ENCODE data around the gene NAT10. TPM values are rescaled to one million over a fixed set of nuclear protein-coding genes. Genes with fewer than 3 reads are reported as not detected.

NAT10 gene
- total RNA-seq, 1 donor from 2014 or later, result 64.5 TPM

DNA sequence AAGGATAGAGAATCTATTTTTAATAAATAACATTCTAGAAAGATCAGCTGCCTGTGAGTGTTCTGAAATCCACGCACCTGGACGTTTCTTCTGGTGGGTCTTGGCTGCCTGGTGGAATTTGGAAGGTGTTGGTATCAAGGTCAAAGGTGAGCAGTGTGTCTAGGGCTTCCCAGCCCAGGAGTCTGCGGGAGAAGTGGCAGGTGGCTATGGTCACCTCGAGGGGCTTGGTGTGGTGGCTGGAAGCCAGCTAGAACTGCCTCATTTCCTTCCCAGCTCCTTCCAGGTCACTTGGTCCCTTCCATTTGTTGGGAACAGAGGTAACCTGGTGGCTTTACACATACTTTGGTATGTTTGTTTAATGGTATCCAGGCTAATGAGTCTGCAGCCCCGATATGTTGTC lies 41.4 kb downstream of the NAT10 start:
- no peak overlapping the region for H3K4me3 Mint-ChIP-seq (ENCODE audit: low read depth)
- TF ChIP-seq, protein P1, sequence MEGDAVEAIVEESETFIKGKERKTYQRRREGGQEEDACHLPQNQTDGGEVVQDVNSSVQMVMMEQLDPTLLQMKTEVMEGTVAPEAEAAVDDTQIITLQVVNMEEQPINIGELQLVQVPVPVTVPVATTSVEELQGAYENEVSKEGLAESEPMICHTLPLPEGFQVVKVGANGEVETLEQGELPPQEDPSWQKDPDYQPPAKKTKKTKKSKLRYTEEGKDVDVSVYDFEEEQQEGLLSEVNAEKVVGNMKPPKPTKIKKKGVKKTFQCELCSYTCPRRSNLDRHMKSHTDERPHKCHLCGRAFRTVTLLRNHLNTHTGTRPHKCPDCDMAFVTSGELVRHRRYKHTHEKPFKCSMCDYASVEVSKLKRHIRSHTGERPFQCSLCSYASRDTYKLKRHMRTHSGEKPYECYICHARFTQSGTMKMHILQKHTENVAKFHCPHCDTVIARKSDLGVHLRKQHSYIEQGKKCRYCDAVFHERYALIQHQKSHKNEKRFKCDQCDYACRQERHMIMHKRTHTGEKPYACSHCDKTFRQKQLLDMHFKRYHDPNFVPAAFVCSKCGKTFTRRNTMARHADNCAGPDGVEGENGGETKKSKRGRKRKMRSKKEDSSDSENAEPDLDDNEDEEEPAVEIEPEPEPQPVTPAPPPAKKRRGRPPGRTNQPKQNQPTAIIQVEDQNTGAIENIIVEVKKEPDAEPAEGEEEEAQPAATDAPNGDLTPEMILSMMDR (IDR thresholded peaks at IDR 0.05; ENCODE audit: unreplicated experiment), result no peak
- DNase-seq (ENCODE audit: low spot score, unreplicated experiment), result no peak
- H3K9me3 Mint-ChIP-seq (ENCODE audit: low read depth), result no peaks in the 10 kb centered on the region
- H3K4me1 Mint-ChIP-seq (ENCODE audit: low read depth), result peaks cover 4% of the 10 kb centered on the region
- H3K27me3 Mint-ChIP-seq, result no peaks in the 10 kb centered on the region
- peaks cover 26% of the 10 kb centered on the region for H3K36me3 Mint-ChIP-seq (ENCODE audit: insufficient read depth)
- H3K27ac Mint-ChIP-seq, result no peak overlapping the region

DNA sequence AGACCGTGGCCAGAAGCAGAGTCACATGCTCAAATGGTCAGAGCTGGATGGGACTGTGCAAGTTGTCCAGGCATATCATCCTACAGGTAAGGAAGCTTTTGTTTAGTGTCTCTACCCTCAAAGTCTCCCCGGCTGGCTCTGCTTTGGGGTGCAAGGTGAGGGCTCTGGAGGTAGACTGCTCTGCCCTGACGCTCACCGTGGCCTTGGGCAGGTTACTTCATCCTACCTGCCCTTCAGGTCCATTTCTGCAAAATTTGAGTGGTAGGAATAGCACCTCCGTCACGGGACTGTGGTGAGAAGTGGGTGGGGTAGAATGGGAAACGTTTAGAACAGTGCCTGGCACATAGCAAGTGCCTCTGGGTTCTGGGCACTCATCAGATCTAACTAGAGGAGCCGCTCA lies 42.2 kb downstream of the NAT10 start:
- TF ChIP-seq, protein P1 (IDR thresholded peaks at IDR 0.05; ENCODE audit: unreplicated experiment), result no peak
- DNase-seq (ENCODE audit: low spot score, unreplicated experiment), result no peak
- Mint-ChIP-seq H3K27me3 (no peaks in the 10 kb centered on the region), H3K36me3 (ENCODE audit: insufficient read depth) (peaks cover 24% of the 10 kb centered on the region), H3K4me3 (ENCODE audit: low read depth) (no peak overlapping the region), H3K4me1 (ENCODE audit: low read depth) (peaks cover 4% of the 10 kb centered on the region), H3K27ac (no peak overlapping the region), H3K9me3 (ENCODE audit: low read depth) (no peaks in the 10 kb centered on the region)

DNA sequence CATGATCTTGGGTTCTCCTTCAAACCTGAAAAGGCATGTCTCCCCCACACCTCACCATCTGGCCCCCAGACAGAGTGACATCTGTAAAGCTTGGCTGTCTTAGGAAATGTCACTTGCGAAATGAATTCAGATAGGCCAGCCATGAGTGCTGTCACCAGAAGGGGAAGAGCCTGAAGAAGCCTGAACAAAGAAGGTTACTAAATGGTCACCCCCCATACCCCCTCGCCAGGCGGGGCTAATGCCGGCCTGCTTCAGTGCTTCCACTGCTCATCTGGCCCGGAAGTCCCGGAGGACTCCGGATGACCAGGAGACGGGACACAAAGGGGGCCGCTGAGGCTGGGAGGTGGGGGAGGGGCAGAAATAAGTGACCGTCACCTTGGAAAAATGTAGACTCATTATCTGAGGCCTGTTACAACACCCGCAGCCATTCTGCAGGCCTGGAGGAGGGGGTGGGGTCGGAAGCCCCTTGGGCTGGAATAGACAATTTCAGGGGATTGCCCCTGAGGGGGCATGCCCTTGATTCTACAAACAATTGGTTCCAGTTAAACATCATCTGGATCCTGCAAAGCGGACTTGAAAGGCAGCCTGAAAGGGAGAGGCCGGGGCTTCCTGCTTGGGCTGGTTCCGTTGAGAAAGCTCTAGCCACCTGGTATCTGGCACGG lies 43.2 kb downstream of the NAT10 start:
- peak overlapping the region; percentile 7 for H3K4me3 Mint-ChIP-seq (ENCODE audit: low read depth)
- H3K9me3 Mint-ChIP-seq (ENCODE audit: low read depth), result no peaks in the 10 kb centered on the region
- peaks cover 4% of the 10 kb centered on the region for H3K4me1 Mint-ChIP-seq (ENCODE audit: low read depth)
- H3K27ac Mint-ChIP-seq, result peak overlapping the region; percentile 84
- TF ChIP-seq, protein P1 (IDR thresholded peaks at IDR 0.05; ENCODE audit: unreplicated experiment), result no peak
- H3K36me3 Mint-ChIP-seq (ENCODE audit: insufficient read depth), result peaks cover 23% of the 10 kb centered on the region
- H3K27me3 Mint-ChIP-seq, result no peaks in the 10 kb centered on the region
- no peak for DNase-seq (ENCODE audit: low spot score, unreplicated experiment)

DNA sequence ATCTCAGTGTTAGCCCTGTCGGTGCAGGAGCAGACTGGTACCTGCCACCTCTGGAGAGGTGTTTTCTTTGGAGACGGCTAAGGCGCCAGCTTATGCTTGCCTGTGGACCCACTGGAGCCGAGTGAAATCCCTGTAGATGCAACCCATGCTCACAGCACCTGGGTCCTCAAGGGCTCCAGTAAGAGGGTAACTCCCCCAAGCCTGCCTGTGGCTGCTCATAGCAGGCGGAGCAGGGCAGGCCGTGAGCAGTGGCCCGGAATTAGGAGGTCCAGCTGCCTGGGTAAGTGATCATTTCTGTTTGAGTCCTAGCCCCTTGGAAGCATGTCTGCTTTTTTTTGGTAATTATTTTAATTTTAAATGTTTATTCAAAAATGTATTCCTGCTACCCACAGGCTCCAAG lies 43.8 kb downstream of the NAT10 start:
- no peak for DNase-seq (ENCODE audit: low spot score, unreplicated experiment)
- TF ChIP-seq, protein P1 (IDR thresholded peaks at IDR 0.05; ENCODE audit: unreplicated experiment), result no peak
- Mint-ChIP-seq H3K4me3 (ENCODE audit: low read depth) (no peak overlapping the region), H3K27me3 (no peaks in the 10 kb centered on the region), H3K4me1 (ENCODE audit: low read depth) (peaks cover 4% of the 10 kb centered on the region), H3K36me3 (ENCODE audit: insufficient read depth) (peaks cover 24% of the 10 kb centered on the region), H3K27ac (peak overlapping the region; percentile 84), H3K9me3 (ENCODE audit: low read depth) (no peaks in the 10 kb centered on the region)

DNA sequence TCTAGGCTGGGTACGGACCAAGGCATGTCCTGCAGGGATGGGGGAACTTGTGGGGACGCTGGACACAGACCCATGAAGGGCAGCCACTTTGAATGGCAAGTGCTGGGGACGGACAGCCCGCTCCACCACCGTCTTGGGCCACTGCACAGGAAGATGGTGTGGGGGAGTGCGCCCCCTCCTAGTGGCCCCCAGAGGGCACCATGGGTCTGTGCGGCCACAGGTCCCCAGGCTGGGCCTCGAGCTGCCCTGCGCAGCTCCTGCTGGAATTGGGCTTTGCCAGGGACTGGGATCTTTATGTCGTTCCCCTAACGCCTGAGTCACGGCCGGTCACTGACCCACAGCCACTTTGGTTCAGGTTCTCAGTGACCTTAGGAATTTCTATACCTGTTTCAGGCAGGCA lies 44.4 kb downstream of the NAT10 start:
- H3K27ac Mint-ChIP-seq, result no peak overlapping the region
- no peaks in the 10 kb centered on the region for H3K9me3 Mint-ChIP-seq (ENCODE audit: low read depth)
- no peak for DNase-seq (ENCODE audit: low spot score, unreplicated experiment)
- H3K4me3 Mint-ChIP-seq (ENCODE audit: low read depth), result no peak overlapping the region
- no peaks in the 10 kb centered on the region for H3K27me3 Mint-ChIP-seq
- peaks cover 25% of the 10 kb centered on the region for H3K36me3 Mint-ChIP-seq (ENCODE audit: insufficient read depth)
- peaks cover 4% of the 10 kb centered on the region for H3K4me1 Mint-ChIP-seq (ENCODE audit: low read depth)
- TF ChIP-seq, protein P1 (IDR thresholded peaks at IDR 0.05; ENCODE audit: unreplicated experiment), result peak; percentile 46

Data from progenitor cell of endocrine pancreas (in vitro differentiated cells).